GM19238 (cell line): Measurements from ENCODE around the gene PERP.
"Not testable (repeated sequence)": the region's sequence is repeated elsewhere in the genome, so short reads cannot be mapped to it uniquely, and the experiment has no call there.

ENCODE experiments used
- DNase-seq: peaks from one replicate; pipeline ENCODE4 v3.0.0; 2011; ENCODE audit warnings: low spot score; ENCODE audit not compliant: insufficient read length

The PERP gene

GRCh38 chr6:138105880-138106664, 1.1 kb downstream of the PERP start:
- no peak for DNase-seq

- DNase-seq: no peak
Measured at GRCh38 chr6:138105446-138105845, 1.8 kb downstream of the PERP start.

- DNase-seq: no peak
Measured at GRCh38 chr6:138104618-138105213, 2.5 kb downstream of the PERP start.

- DNase-seq: no peak
Measured at GRCh38 chr6:138103871-138104270, 3.3 kb downstream of the PERP start.

- no peak for DNase-seq
Measured at GRCh38 chr6:138101946-138102731, 5.1 kb downstream of the PERP start.

- DNase-seq: no peak
Measured at GRCh38 chr6:138099832-138100231, 7.4 kb downstream of the PERP start.

GRCh38 chr6:138098306-138098705, 8.9 kb downstream of the PERP start:
- no peak for DNase-seq

GRCh38 chr6:138094260-138094659, 13.0 kb downstream of the PERP start:
- DNase-seq: no peak

GRCh38 chr6:138093632-138094031, 13.6 kb downstream of the PERP start:
- DNase-seq: no peak

GRCh38 chr6:138092686-138093085, 14.5 kb downstream of the PERP start:
- DNase-seq: no peak

- DNase-seq: no peak
Measured at GRCh38 chr6:138089325-138089724, 17.9 kb downstream of the PERP start.

GRCh38 chr6:138088326-138088762, 18.9 kb downstream of the PERP start:
- no peak for DNase-seq

- no peak for DNase-seq
Measured at GRCh38 chr6:138087593-138088325, 19.5 kb downstream of the PERP start.

GRCh38 chr6:138086573-138087196, 20.5 kb downstream of the PERP start:
- no peak for DNase-seq

- no peak for DNase-seq
Measured at GRCh38 chr6:138085839-138086222, 21.4 kb downstream of the PERP start.

- DNase-seq: no peak
Measured at GRCh38 chr6:138084904-138085838, 22.0 kb downstream of the PERP start.

GRCh38 chr6:138082232-138082631, 25.0 kb downstream of the PERP start:
- DNase-seq: no peak

- not testable (repeated sequence) for DNase-seq
Measured at GRCh38 chr6:138079556-138079955, 27.7 kb downstream of the PERP start.

- no peak for DNase-seq
Measured at GRCh38 chr6:138078491-138078890, 28.7 kb downstream of the PERP start.

- DNase-seq: no peak
Measured at GRCh38 chr6:138073264-138073663, 34.0 kb downstream of the PERP start.
